SK-N-SH treated with all-trans-retinoic acid at 6 μM for 48 hours (cell line): ENCODE data around the gene PPP1R36.

Source experiments
- ATAC-seq: fragments of 200-7000 bp; cut with Tn5 transposase; 3 replicates; pipeline ENCODE4 v1.9.1; 2020; ENCODE audit warnings: mild to moderate bottlenecking, moderate library complexity
- ARNTL ChIP-seq: fragments of 450-650 bp; formaldehyde crosslinking; IDR thresholded peaks from 2 replicates; pipeline ENCODE4 v1.5.0; 2020; ENCODE audit warnings: low read depth, mild to moderate bottlenecking, moderate library complexity, borderline replicate concordance
- BACH2 ChIP-seq: fragments of 250-450 bp; sonication (Bioruptor Pico); IDR thresholded peaks from 2 replicates; pipeline ENCODE4 v1.9.0; 2021; ENCODE audit warnings: mild to moderate bottlenecking, borderline replicate concordance
- CREB5 ChIP-seq: fragments of 250-450 bp; sonication (Bioruptor Pico); IDR thresholded peaks from 2 replicates; pipeline ENCODE4 v1.5.1; 2020; ENCODE audit warnings: low read depth, mild to moderate bottlenecking, moderate library complexity
- CSDC2 ChIP-seq: fragments of 250-450 bp; sonication (Bioruptor Pico); IDR thresholded peaks from 2 replicates; pipeline ENCODE4 v1.5.0; 2020; ENCODE audit warnings: mild to moderate bottlenecking, moderate library complexity
- ESRRG ChIP-seq: fragments of 250-450 bp; sonication (Bioruptor Pico); IDR thresholded peaks from 2 replicates; pipeline ENCODE4 v1.6.1; 2021; ENCODE audit warnings: mild to moderate bottlenecking
- GLIS3 ChIP-seq: fragments of 250-450 bp; sonication (Bioruptor Pico); IDR thresholded peaks from 2 replicates; pipeline ENCODE4 v1.5.0; 2020; ENCODE audit warnings: mild to moderate bottlenecking, moderate library complexity
- ISL1 ChIP-seq: fragments of 250-450 bp; sonication (Bioruptor Pico); IDR thresholded peaks from 2 replicates; pipeline ENCODE4 v2.1.2; 2022; ENCODE audit warnings: mild to moderate bottlenecking, moderate library complexity
- OSR1 ChIP-seq: fragments of 250-450 bp; sonication (Bioruptor Pico); IDR thresholded peaks from 2 replicates; pipeline ENCODE4 v1.8.0; 2022; ENCODE audit warnings: moderate library complexity, mild to moderate bottlenecking, inconsistent platforms
- PATZ1 ChIP-seq: fragments of 250-450 bp; sonication (Bioruptor Pico); IDR thresholded peaks from 2 replicates; pipeline ENCODE4 v1.8.0; 2020; ENCODE audit warnings: mild to moderate bottlenecking, moderate library complexity, borderline replicate concordance
- PPARA ChIP-seq: fragments of 250-450 bp; sonication (Bioruptor Pico); IDR thresholded peaks from 2 replicates; pipeline ENCODE4 v1.5.0; 2020; ENCODE audit warnings: mild to moderate bottlenecking, borderline replicate concordance
- RARB ChIP-seq: fragments of 250-450 bp; sonication (Bioruptor Pico); IDR thresholded peaks from 2 replicates; pipeline ENCODE4 v1.8.0; 2021; ENCODE audit warnings: mild to moderate bottlenecking, moderate library complexity
- SNAI2 ChIP-seq: fragments of 250-450 bp; sonication (Bioruptor Pico); IDR thresholded peaks from 2 replicates; pipeline ENCODE4 v1.5.0; 2020; ENCODE audit warnings: mild to moderate bottlenecking, moderate library complexity
- TCF4 ChIP-seq: fragments of 250-450 bp; sonication (Bioruptor Pico); IDR thresholded peaks from 2 replicates; pipeline ENCODE4 v1.8.0; 2021; ENCODE audit warnings: mild to moderate bottlenecking, moderate library complexity, borderline replicate concordance
- TOX ChIP-seq: fragments of 250-450 bp; sonication (Bioruptor Pico); IDR thresholded peaks from 2 replicates; pipeline ENCODE4 v1.8.0; 2021; ENCODE audit warnings: mild to moderate bottlenecking, moderate library complexity, borderline replicate concordance
- TSHZ2 ChIP-seq: fragments of 250-450 bp; sonication (Bioruptor Pico); IDR thresholded peaks from 2 replicates; pipeline ENCODE4 v1.5.0; 2020; ENCODE audit warnings: mild to moderate bottlenecking, moderate library complexity
- ZC3H10 ChIP-seq: fragments of 250-450 bp; sonication (Bioruptor Pico); IDR thresholded peaks from 2 replicates; pipeline ENCODE4 v1.5.1; 2021; ENCODE audit warnings: mild to moderate bottlenecking, moderate library complexity
- ZFP3 ChIP-seq: fragments of 250-450 bp; sonication (Bioruptor Pico); IDR thresholded peaks from 2 replicates; pipeline ENCODE4 v1.5.0; 2020; ENCODE audit warnings: mild to moderate bottlenecking, moderate library complexity
- ZFP30 ChIP-seq: fragments of 450-650 bp; formaldehyde crosslinking; IDR thresholded peaks from 2 replicates; pipeline ENCODE4 v1.5.0; 2022; ENCODE audit warnings: mild to moderate bottlenecking, moderate library complexity
- ZNF565 ChIP-seq: fragments of 450-650 bp; formaldehyde crosslinking; conservative IDR thresholded peaks from 2 replicates; pipeline ENCODE4 v1.5.0; 2020; ENCODE audit warnings: low read depth, mild to moderate bottlenecking, moderate library complexity
- ZNF70 ChIP-seq: fragments of 450-650 bp; formaldehyde crosslinking; IDR thresholded peaks from 2 replicates; pipeline ENCODE4 v1.5.0; 2020; ENCODE audit warnings: mild to moderate bottlenecking, moderate library complexity
- ZNF8 ChIP-seq: fragments of 450-650 bp; formaldehyde crosslinking; IDR thresholded peaks from 2 replicates; pipeline ENCODE4 v1.5.0; 2020; ENCODE audit warnings: mild to moderate bottlenecking, moderate library complexity

PPP1R36 gene

GRCh38 chr14:64604881-64605280 lies 55.1 kb downstream of the PPP1R36 start:
- no peak for ATAC-seq

GRCh38 chr14:64605926-64606685 lies 56.3 kb downstream of the PPP1R36 start:
- ATAC-seq = no peak
- TF ChIP-seq CSDC2 (CRISPR knock-in tag) (no peak), ZNF565 (CRISPR knock-in tag) (no peak), GLIS3 (CRISPR knock-in tag) (no peak), ZFP30 (CRISPR knock-in tag) (no peak), PATZ1 (CRISPR knock-in tag) (no peak)

More at GRCh38 chr14:64604881-64605280, 55.1 kb downstream of the PPP1R36 start:
- no peak for TF ChIP-seq ZNF70 (CRISPR knock-in tag)

GRCh38 chr14:64610049-64610746 lies 60.4 kb downstream of the PPP1R36 start:
- ATAC-seq = no peak

GRCh38 chr14:64611358-64612020 lies 61.7 kb downstream of the PPP1R36 start:
- TF ChIP-seq ARNTL (CRISPR knock-in tag) (no peak), BACH2 (CRISPR knock-in tag) (no peak), ZC3H10 (CRISPR knock-in tag) (no peak), ESRRG (no peak)
- peak; percentile 41 for ATAC-seq

More at GRCh38 chr14:64610049-64610746, 60.4 kb downstream of the PPP1R36 start:
- TF ChIP-seq ZFP30 (CRISPR knock-in tag) = no peak
- no peak for TF ChIP-seq ZNF8 (CRISPR knock-in tag)
- TF ChIP-seq ZC3H10 (CRISPR knock-in tag) = no peak
- TF ChIP-seq ARNTL (CRISPR knock-in tag) = no peak
- no peak for TF ChIP-seq OSR1 (CRISPR knock-in tag)

GRCh38 chr14:64612021-64612380 lies 62.2 kb downstream of the PPP1R36 start:
- peak; percentile 91 for ATAC-seq
- TF ChIP-seq CREB5 (CRISPR knock-in tag) (peak; percentile 55), ISL1 (CRISPR knock-in tag) (peak; percentile 64), ZFP3 (peak; percentile 72; the same call in 1 of the 2 replicates), ZC3H10 (CRISPR knock-in tag) (no peak), SNAI2 (CRISPR knock-in tag) (peak; percentile 67; the same call in 1 of the 2 replicates), PATZ1 (CRISPR knock-in tag) (no peak), PPARA (CRISPR knock-in tag) (no peak), ZNF8 (CRISPR knock-in tag) (no peak), RARB (CRISPR knock-in tag) (no peak), TCF4 (CRISPR knock-in tag) (no peak), TOX (CRISPR knock-in tag) (0 out of 2 replicates have a peak, but pooled peaks have one; percentile 44), CSDC2 (CRISPR knock-in tag) (0 out of 2 replicates have a peak, but pooled peaks have one; percentile 45), TSHZ2 (CRISPR knock-in tag) (no peak)
